ENCODE data around the gene ABTB2. TPM values are rescaled to one million over a fixed set of nuclear protein-coding genes. Genes with fewer than 3 reads are reported as not detected.

Gene ABTB2
- total and polyA plus RNA-seq, 3 experiments from 2014 or later = 0.05 to 5.5 (median 5.4) TPM

DNA sequence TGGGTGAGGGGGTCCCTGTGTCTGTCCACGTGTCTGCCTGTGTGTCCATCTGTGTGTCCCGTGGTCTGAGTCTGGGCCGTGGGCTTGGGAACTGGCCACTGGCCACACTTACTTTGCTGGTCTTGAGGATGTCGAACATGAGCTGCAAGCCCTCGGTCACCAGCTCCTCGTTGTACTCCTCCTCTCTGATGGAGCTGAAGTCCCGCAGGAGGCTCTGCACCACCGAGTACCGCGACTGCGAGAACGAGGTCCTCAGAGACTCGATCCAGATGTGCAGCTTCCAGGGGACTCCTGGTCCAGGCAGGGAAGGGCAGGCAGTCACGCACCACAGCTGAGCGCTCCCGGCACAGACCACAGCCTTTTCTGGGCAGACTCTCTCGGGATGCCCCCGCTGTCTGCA lies 197.0 kb downstream of the ABTB2 start:
- POLR2A ChIA-PET = no interaction called here
- Mint-ChIP-seq H3K4me3 (no peak overlapping the region), H3K36me3 (no peaks in the 10 kb centered on the region), H3K9me3 (no peaks in the 10 kb centered on the region), H3K27me3 (peaks cover 0 to 3% of the 10 kb centered on the region in 2 donors), H3K4me1 (peaks cover 7 to 26% (median 8%) of the 10 kb centered on the region in 3 donors), H3K27ac (no peak overlapping the region)
- peaks cover 5% of the 10 kb centered on the region for H3K4me1 ChIP-seq (ENCODE audit: insufficient read depth, low read length)
- no peak overlapping the region for H3K27ac ChIP-seq (ENCODE audit: low read depth, low read length)
- H3K4me3 ChIP-seq (ENCODE audit: low read length) = no peak overlapping the region
- H3K36me3 ChIP-seq (ENCODE audit: insufficient read depth, low read length) = no peaks in the 10 kb centered on the region
- CTCF ChIA-PET = no interaction called here
- no peaks in the 10 kb centered on the region for H3K9me3 ChIP-seq (ENCODE audit: low read length)
- no peaks in the 10 kb centered on the region for H3K27me3 ChIP-seq (ENCODE audit: insufficient read depth, low read length, poor library complexity, severe bottlenecking)
- DNase-seq = no peak

DNA sequence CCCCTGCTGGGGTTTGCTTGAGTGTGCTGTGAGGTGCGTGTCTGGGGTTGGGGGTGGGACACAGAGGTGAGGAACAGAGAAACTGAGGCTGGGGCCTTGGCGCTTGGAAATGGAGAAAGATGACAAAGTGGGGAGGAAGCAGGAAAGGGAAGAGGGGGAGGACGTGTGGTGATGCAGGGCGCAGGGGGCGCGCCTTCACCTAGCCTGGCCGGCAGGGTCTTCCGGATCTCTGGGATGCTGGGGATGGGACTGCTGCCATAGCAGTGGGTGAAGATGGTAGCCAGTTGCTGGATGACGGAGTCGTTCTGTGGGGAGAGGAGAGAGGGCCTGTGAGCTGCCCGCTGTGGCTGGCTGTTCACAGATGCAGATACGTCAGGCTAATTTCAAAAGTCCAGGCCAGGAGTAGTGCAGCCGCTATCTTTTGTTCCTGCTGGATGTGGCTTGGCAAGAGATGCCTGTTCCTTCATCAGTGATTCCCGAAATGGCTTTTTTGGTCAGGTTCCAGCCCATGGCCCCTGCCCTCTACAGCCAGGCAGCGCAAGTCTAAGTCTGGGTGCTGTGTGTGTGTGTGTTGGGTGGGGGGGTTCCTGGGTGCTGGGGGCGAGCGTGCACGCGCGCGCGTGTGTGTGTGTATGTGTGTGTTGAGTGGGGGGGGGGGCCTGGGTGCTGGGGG lies 197.6 kb downstream of the ABTB2 start:
- CTCF ChIA-PET = interaction anchor here (1.0 kb wide), 1 partner anchor 14 kb away, joined by 3 read pairs; no protein-coding TSS in a partner anchor
- peak overlapping the region in 1 of 8 donors; percentile 26 for H3K27ac Mint-ChIP-seq

DNA sequence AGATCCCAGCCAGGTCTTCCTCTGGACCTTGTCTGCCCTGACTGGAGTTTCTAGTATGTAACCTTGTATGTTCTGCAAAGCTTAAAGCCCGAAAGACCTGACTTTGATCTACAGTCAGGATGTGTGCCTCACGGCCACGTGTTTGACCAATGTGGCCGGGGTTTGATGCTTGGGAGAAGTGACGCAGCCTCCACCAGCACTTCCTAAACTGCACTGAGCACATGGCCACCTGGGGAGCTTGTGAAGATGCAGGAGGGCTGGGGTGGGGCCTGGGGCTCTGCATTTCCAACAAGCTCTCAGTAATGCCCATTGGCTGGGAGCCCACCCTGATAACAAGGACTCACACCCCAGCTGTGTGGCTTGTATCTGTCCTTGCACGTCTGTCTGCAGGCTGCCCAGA lies 199.1 kb downstream of the ABTB2 start:
- Mint-ChIP-seq H3K4me3 (no peak overlapping the region), H3K27ac (peak overlapping the region in 4 of 8 donors; percentile 14 to 42 (median 27)), H3K36me3 (peaks cover 0 to 4% (median 0%) of the 10 kb centered on the region in 3 donors), H3K9me3 (no peaks in the 10 kb centered on the region), H3K27me3 (no peaks in the 10 kb centered on the region), H3K4me1 (peaks cover 7 to 26% (median 8%) of the 10 kb centered on the region in 3 donors)
- no peak overlapping the region for H3K4me3 ChIP-seq (ENCODE audit: low read length)
- no peaks in the 10 kb centered on the region for H3K27me3 ChIP-seq (ENCODE audit: insufficient read depth, low read length, poor library complexity, severe bottlenecking)
- POLR2A ChIA-PET = no interaction called here
- DNase-seq = peak in 1 of 5 donors; percentile 5
- no peak overlapping the region for H3K27ac ChIP-seq (ENCODE audit: low read depth, low read length)
- peaks cover 5% of the 10 kb centered on the region for H3K4me1 ChIP-seq (ENCODE audit: insufficient read depth, low read length)
- no peaks in the 10 kb centered on the region for H3K36me3 ChIP-seq (ENCODE audit: insufficient read depth, low read length)
- H3K9me3 ChIP-seq (ENCODE audit: low read length) = no peaks in the 10 kb centered on the region
- CTCF ChIA-PET = interaction anchor here (0.9 to 1.3 kb wide), 3 partner anchors 10 to 162 kb away, joined by 3 to 5 read pairs (median 3); no protein-coding TSS in a partner anchor

More for the DNA sequence above, 197.6 kb downstream of the ABTB2 start:
- no peak overlapping the region for H3K27ac ChIP-seq (ENCODE audit: low read depth, low read length)
- POLR2A ChIA-PET = no interaction called here
- H3K27me3 Mint-ChIP-seq = no peaks in the 10 kb centered on the region
- no peak overlapping the region for H3K4me3 Mint-ChIP-seq
- no peak overlapping the region for H3K4me3 ChIP-seq (ENCODE audit: low read length)
- no peaks in the 10 kb centered on the region for H3K9me3 ChIP-seq (ENCODE audit: low read length)
- peaks cover 7 to 26% (median 8%) of the 10 kb centered on the region in 3 donors for H3K4me1 Mint-ChIP-seq
- no peaks in the 10 kb centered on the region for H3K27me3 ChIP-seq (ENCODE audit: insufficient read depth, low read length, poor library complexity, severe bottlenecking)
- no peaks in the 10 kb centered on the region for H3K9me3 Mint-ChIP-seq
- peaks cover 5% of the 10 kb centered on the region for H3K4me1 ChIP-seq (ENCODE audit: insufficient read depth, low read length)
- no peaks in the 10 kb centered on the region for H3K36me3 Mint-ChIP-seq
- DNase-seq = no peak
- no peaks in the 10 kb centered on the region for H3K36me3 ChIP-seq (ENCODE audit: insufficient read depth, low read length)

DNA sequence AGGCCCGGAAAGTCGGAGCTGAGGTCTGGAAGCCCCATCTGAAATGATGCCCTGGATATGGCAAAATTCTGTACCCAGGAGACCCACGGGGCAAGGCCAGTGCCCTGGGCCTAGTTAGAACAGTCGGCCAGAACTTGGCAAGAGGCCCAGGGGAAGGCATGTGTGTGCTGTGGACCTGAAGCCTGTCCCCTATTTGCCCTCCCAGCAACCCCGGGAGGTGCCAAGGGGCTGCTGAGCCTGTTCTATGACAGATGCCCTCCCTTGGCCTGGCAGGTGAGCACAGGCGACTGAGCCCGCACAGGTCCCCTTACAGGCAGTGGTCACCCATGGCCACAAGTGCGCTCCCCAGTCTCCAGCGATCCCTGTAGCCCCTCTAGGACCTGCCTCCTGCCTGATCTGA lies 200.6 kb downstream of the ABTB2 start:
- Histone ChIP-seq H3K27ac (ENCODE audit: low read depth, low read length) (no peak overlapping the region), H3K36me3 (ENCODE audit: insufficient read depth, low read length) (no peaks in the 10 kb centered on the region), H3K4me3 (ENCODE audit: low read length) (no peak overlapping the region), H3K4me1 (ENCODE audit: insufficient read depth, low read length) (peaks cover 5% of the 10 kb centered on the region), H3K27me3 (ENCODE audit: insufficient read depth, low read length, poor library complexity, severe bottlenecking) (no peaks in the 10 kb centered on the region), H3K9me3 (ENCODE audit: low read length) (no peaks in the 10 kb centered on the region)
- CTCF ChIA-PET = no interaction called here
- H3K4me1 Mint-ChIP-seq = peaks cover 7 to 29% (median 8%) of the 10 kb centered on the region in 3 donors
- H3K27me3 Mint-ChIP-seq = no peaks in the 10 kb centered on the region
- peak in 1 of 5 donors; percentile 39 for DNase-seq
- POLR2A ChIA-PET = no interaction called here
- no peaks in the 10 kb centered on the region for H3K9me3 Mint-ChIP-seq
- no peak overlapping the region for H3K4me3 Mint-ChIP-seq
- H3K36me3 Mint-ChIP-seq = peaks cover 0 to 12% (median 2%) of the 10 kb centered on the region in 3 donors
- H3K27ac Mint-ChIP-seq = peak overlapping the region in 2 of 8 donors; percentile 27

DNA sequence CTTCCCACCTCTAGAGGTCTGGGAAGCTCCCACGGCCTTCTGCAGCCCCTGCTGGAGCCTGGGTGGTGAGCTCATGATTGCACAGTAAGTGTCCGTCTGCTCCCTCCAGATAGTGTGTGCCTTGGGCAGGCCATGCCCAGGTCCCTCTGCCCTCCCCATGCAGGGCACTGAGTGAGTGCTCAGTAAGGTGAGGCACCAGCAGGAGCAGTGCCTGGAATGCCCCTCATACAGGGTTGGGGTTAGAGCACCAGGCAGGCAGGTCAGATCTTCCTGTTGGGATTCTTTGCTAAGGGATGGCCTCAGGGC lies 202.1 kb downstream of the ABTB2 start:
- no peaks in the 10 kb centered on the region for H3K9me3 Mint-ChIP-seq
- H3K36me3 ChIP-seq (ENCODE audit: insufficient read depth, low read length) = no peaks in the 10 kb centered on the region
- no peak overlapping the region for H3K4me3 ChIP-seq (ENCODE audit: low read length)
- no peaks in the 10 kb centered on the region for H3K9me3 ChIP-seq (ENCODE audit: low read length)
- H3K27ac Mint-ChIP-seq = peak overlapping the region in 3 of 8 donors; percentile 23 to 38 (median 33)
- CTCF ChIA-PET = interaction anchor here (1.4 kb wide), 1 partner anchor 19 kb away, joined by 3 read pairs; no protein-coding TSS in a partner anchor
- H3K27me3 ChIP-seq (ENCODE audit: insufficient read depth, low read length, poor library complexity, severe bottlenecking) = no peaks in the 10 kb centered on the region
- no peaks in the 10 kb centered on the region for H3K27me3 Mint-ChIP-seq
- POLR2A ChIA-PET = no interaction called here
- peaks cover 0 to 17% (median 2%) of the 10 kb centered on the region in 3 donors for H3K36me3 Mint-ChIP-seq
- DNase-seq = no peak
- no peak overlapping the region for H3K4me3 Mint-ChIP-seq
- H3K27ac ChIP-seq (ENCODE audit: low read depth, low read length) = no peak overlapping the region
- H3K4me1 ChIP-seq (ENCODE audit: insufficient read depth, low read length) = no peaks in the 10 kb centered on the region
- peaks cover 5 to 20% (median 8%) of the 10 kb centered on the region in 3 donors for H3K4me1 Mint-ChIP-seq

DNA sequence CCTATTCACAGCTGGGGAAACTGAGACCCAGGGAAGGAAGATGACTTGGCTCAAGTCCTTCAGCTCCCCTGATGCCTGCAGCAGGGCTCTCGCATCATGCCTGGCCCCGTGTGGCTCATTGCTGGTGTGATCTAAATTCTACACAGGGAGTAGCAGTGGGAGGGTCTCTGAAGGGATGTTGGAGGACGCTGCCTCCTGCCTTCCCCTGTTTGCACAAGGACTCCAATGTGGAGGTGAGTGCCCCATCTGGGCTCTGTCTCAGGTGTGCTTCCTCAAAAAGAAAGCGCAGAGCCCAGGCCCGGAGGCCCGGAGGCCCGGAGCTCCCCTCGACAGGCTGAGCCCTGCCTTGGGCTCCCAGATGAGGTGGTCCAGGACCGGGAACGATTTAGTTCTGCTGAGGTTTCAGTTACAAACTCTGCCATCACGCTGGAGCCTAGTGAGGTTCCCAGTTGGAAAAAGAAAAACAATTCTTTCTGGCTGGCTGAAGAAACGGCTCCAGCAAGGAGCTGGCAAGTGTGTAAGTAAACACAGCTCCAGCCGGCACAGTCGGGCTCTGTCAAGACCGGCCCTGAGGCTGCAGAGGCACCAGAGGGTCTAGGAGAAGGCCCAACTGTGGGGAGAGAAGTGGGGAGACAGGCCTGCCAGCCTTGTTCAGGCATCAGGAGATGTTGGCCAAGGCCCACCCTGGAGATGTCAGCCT lies 202.6 kb downstream of the ABTB2 start:
- no peaks in the 10 kb centered on the region for H3K27me3 Mint-ChIP-seq
- CTCF ChIA-PET = interaction anchor here (1.4 kb wide), 1 partner anchor 19 kb away, joined by 3 read pairs; no protein-coding TSS in a partner anchor
- DNase-seq = peak in 1 of 5 donors; percentile 35
- H3K4me1 Mint-ChIP-seq = peaks cover 5 to 20% (median 8%) of the 10 kb centered on the region in 3 donors
- H3K36me3 Mint-ChIP-seq = peaks cover 0 to 21% (median 2%) of the 10 kb centered on the region in 3 donors
- H3K27ac ChIP-seq (ENCODE audit: low read depth, low read length) = no peak overlapping the region
- H3K9me3 Mint-ChIP-seq = no peaks in the 10 kb centered on the region
- no peaks in the 10 kb centered on the region for H3K9me3 ChIP-seq (ENCODE audit: low read length)
- POLR2A ChIA-PET = no interaction called here
- no peak overlapping the region for H3K4me3 Mint-ChIP-seq
- no peaks in the 10 kb centered on the region for H3K4me1 ChIP-seq (ENCODE audit: insufficient read depth, low read length)
- H3K27me3 ChIP-seq (ENCODE audit: insufficient read depth, low read length, poor library complexity, severe bottlenecking) = no peaks in the 10 kb centered on the region
- no peak overlapping the region for H3K4me3 ChIP-seq (ENCODE audit: low read length)
- H3K36me3 ChIP-seq (ENCODE audit: insufficient read depth, low read length) = no peaks in the 10 kb centered on the region
- no peak overlapping the region for H3K27ac Mint-ChIP-seq

DNA sequence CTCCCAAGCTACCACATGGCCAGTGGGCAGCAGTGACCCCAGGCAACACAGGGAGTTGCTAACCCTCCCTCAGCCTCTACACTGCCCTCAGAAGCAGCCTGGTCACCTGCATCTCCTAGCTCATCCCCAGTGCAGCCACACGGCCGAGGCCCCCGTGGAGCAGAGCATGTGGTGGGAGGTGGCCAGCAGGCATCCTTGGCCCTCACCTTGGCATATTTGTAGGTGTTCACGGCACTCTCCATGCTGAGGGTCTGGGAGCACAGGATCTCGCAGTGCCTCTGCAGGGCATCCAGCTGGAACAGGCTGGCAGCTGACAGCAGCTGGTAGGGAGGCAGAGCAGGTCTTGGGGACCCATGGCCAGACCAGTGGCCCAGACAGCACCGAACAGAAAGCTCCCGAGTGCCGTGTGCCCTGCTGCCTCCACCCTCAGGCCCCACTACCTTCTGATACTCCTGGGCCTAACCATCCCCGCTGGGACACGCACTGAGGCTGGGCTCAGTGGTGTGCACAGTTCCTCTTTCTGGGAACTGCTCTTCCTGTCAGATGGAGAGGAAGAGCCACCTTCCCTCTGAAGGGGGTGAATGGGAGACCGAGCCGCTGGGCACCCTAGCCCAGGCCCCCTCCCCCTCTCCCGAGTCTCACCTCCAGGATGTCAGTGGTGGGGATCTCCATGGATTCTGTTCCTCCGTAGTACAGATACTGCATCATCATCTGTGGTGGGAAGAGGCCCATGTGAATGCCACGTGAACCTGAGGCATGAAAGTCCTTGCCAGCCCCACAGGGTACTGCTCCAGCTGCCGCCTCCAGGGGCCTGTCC lies 203.5 kb downstream of the ABTB2 start:
- Mint-ChIP-seq H3K27me3 (no peaks in the 10 kb centered on the region), H3K36me3 (peaks cover 0 to 24% (median 2%) of the 10 kb centered on the region in 3 donors), H3K4me3 (no peak overlapping the region), H3K4me1 (peaks cover 3 to 20% (median 5%) of the 10 kb centered on the region in 3 donors), H3K27ac (peak overlapping the region in 4 of 8 donors; percentile 23 to 78 (median 54)), H3K9me3 (no peaks in the 10 kb centered on the region)
- Histone ChIP-seq H3K27me3 (ENCODE audit: insufficient read depth, low read length, poor library complexity, severe bottlenecking) (no peaks in the 10 kb centered on the region), H3K9me3 (ENCODE audit: low read length) (no peaks in the 10 kb centered on the region), H3K4me1 (ENCODE audit: insufficient read depth, low read length) (no peaks in the 10 kb centered on the region), H3K36me3 (ENCODE audit: insufficient read depth, low read length) (no peaks in the 10 kb centered on the region), H3K27ac (ENCODE audit: low read depth, low read length) (no peak overlapping the region), H3K4me3 (ENCODE audit: low read length) (no peak overlapping the region)
- DNase-seq = peak in 1 of 5 donors; percentile 28
- POLR2A ChIA-PET = no interaction called here
- CTCF ChIA-PET = interaction anchor here (1.6 kb wide), 1 partner anchor 20 kb away, joined by 8 read pairs; no protein-coding TSS in a partner anchor

All from CD8-positive, alpha-beta memory T cell (primary cell).